Karpas-422 (cell line): ENCODE data around the gene LIPC. TPM values are rescaled to one million over a fixed set of nuclear protein-coding genes. Genes with fewer than 3 reads are reported as not detected.
"Not testable (repeated sequence)": the region's sequence is repeated elsewhere in the genome, so short reads cannot be mapped to it uniquely, and the experiment has no call there.

ENCODE experiments used
- DNase-seq: peaks from one replicate; pipeline ENCODE4 v3.0.0-alpha.2; 2015
- H2AFZ ChIP-seq: fragments of 200-600 bp; sonication (generic); 2 replicates; pipeline ENCODE4 v1.6.1; 2014; ENCODE audit warnings: antibody characterized with exemption, low read length, mixed read lengths
- H3K27ac ChIP-seq: fragments of 200-600 bp; sonication (generic); 2 replicates; pipeline ENCODE4 v1.5.1; 2014; ENCODE audit warnings: mild to moderate bottlenecking, low read length, moderate library complexity
- H3K27me3 ChIP-seq: fragments of 200-600 bp; sonication (generic); 2 replicates; pipeline ENCODE4 v1.6.1; 2014; ENCODE audit warnings: low read length, mixed read lengths
- H3K36me3 ChIP-seq: fragments of 200-600 bp; sonication (generic); 2 replicates; pipeline ENCODE4 v1.6.1; 2014; ENCODE audit warnings: low read length, mixed read lengths; ENCODE audit not compliant: insufficient read depth
- H3K4me1 ChIP-seq: fragments of 200-600 bp; sonication (generic); 2 replicates; pipeline ENCODE4 v1.6.1; 2014; ENCODE audit warnings: mild to moderate bottlenecking, low read length, mixed read lengths
- H3K4me2 ChIP-seq: fragments of 200-600 bp; sonication (generic); 2 replicates; pipeline ENCODE4 v1.6.1; 2014; ENCODE audit warnings: low read length, low read depth, mild to moderate bottlenecking; ENCODE audit not compliant: poor library complexity, severe bottlenecking
- H3K4me3 ChIP-seq: fragments of 200-600 bp; sonication (generic); 2 replicates; pipeline ENCODE4 v1.5.1; 2014; ENCODE audit warnings: mild to moderate bottlenecking, antibody characterized with exemption, low read length, mixed read lengths
- H3K79me2 ChIP-seq: fragments of 200-600 bp; sonication (generic); 2 replicates; pipeline ENCODE4 v1.6.1; 2014; ENCODE audit warnings: mild to moderate bottlenecking, low read length, mixed read lengths
- H3K9ac ChIP-seq: fragments of 200-600 bp; sonication (generic); 2 replicates; pipeline ENCODE4 v1.6.0; 2014; ENCODE audit warnings: low read length
- H3K9me2 ChIP-seq: fragments of 200-600 bp; sonication (generic), shearing (Covaris generic); replicated peaks from 2 replicates; pipeline ENCODE4 v1.6.0; 2014; ENCODE audit warnings: mild to moderate bottlenecking, low read length, moderate library complexity; ENCODE audit not compliant: insufficient read depth
- H3K9me3 ChIP-seq: fragments of 300-700, 200-600 bp; sonication (generic); 2 replicates; pipeline ENCODE4 v1.6.1; 2014; ENCODE audit warnings: low read length, mixed read lengths
- H4K20me1 ChIP-seq: fragments of 200-600 bp; sonication (generic); 2 replicates; pipeline ENCODE4 v1.6.1; 2014; ENCODE audit warnings: mild to moderate bottlenecking, antibody characterized with exemption, low read length, low read depth; ENCODE audit not compliant: insufficient read depth
- total RNA-seq: library from RNA; depleted of rRNA; stranded (reverse); fragments of >200 nt; shearing (Covaris generic); gene quantifications from 2 replicates; pipeline ENCODE4 v1.2.3, GENCODE V29; 2014; ENCODE audit warnings: low replicate concordance

LIPC gene
- total RNA-seq, 1 experiment from 2014 or later = not detected

- H3K9ac ChIP-seq = no peak overlapping the region
- H3K27me3 ChIP-seq = no peaks in the 10 kb centered on the region
- H3K36me3 ChIP-seq = peaks cover 28% of the 10 kb centered on the region; the same call in 1 of the 2 replicates
- H4K20me1 ChIP-seq = no peaks in the 10 kb centered on the region
- no peaks in the 10 kb centered on the region for H3K9me3 ChIP-seq
- no peaks in the 10 kb centered on the region for H3K9me2 ChIP-seq
- H3K4me3 ChIP-seq = no peak overlapping the region
- no peak overlapping the region for H2AFZ ChIP-seq
- no peaks in the 10 kb centered on the region for H3K4me1 ChIP-seq
- DNase-seq = no peak
- H3K27ac ChIP-seq = no peak overlapping the region
- H3K4me2 ChIP-seq = no peak overlapping the region
- no peaks in the 10 kb centered on the region for H3K79me2 ChIP-seq
Measured at GRCh38 chr15:58594898-58595297, 163.1 kb downstream of the LIPC start.

GRCh38 chr15:58595516-58596263 is 163.9 kb downstream of the LIPC start:
- Histone ChIP-seq H3K9ac (no peak overlapping the region), H3K27ac (no peak overlapping the region), H3K36me3 (peaks cover 28% of the 10 kb centered on the region; the same call in 1 of the 2 replicates), H3K4me2 (no peak overlapping the region), H4K20me1 (no peaks in the 10 kb centered on the region), H3K9me2 (no peaks in the 10 kb centered on the region), H3K4me3 (no peak overlapping the region), H3K27me3 (no peaks in the 10 kb centered on the region), H3K79me2 (no peaks in the 10 kb centered on the region), H3K4me1 (no peaks in the 10 kb centered on the region), H2AFZ (no peak overlapping the region), H3K9me3 (no peaks in the 10 kb centered on the region)
- DNase-seq = no peak

GRCh38 chr15:58597943-58598828 is 166.4 kb downstream of the LIPC start:
- Histone ChIP-seq H3K79me2 (0 out of 2 replicates have a peak, but pooled peaks cover 2% of the 10 kb centered on the region), H3K36me3 (peaks cover 36% of the 10 kb centered on the region; the same call in 1 of the 2 replicates), H3K9me3 (no peaks in the 10 kb centered on the region), H3K4me3 (no peak overlapping the region), H3K27ac (no peak overlapping the region), H4K20me1 (no peaks in the 10 kb centered on the region), H3K4me2 (no peak overlapping the region), H2AFZ (no peak overlapping the region), H3K9me2 (no peaks in the 10 kb centered on the region), H3K9ac (no peak overlapping the region), H3K27me3 (no peaks in the 10 kb centered on the region), H3K4me1 (no peaks in the 10 kb centered on the region)
- DNase-seq = no peak

- H3K4me3 ChIP-seq = no peak overlapping the region
- no peaks in the 10 kb centered on the region for H3K9me2 ChIP-seq
- no peaks in the 10 kb centered on the region for H3K27me3 ChIP-seq
- no peaks in the 10 kb centered on the region for H3K4me1 ChIP-seq
- H3K27ac ChIP-seq = no peak overlapping the region
- 0 out of 2 replicates have a peak, but pooled peaks cover 3% of the 10 kb centered on the region for H3K79me2 ChIP-seq
- no peak overlapping the region for H2AFZ ChIP-seq
- no peak overlapping the region for H3K9ac ChIP-seq
- no peaks in the 10 kb centered on the region for H3K9me3 ChIP-seq
- no peaks in the 10 kb centered on the region for H4K20me1 ChIP-seq
- peaks cover 34% of the 10 kb centered on the region; the same call in 1 of the 2 replicates for H3K36me3 ChIP-seq
- no peak overlapping the region for H3K4me2 ChIP-seq
- DNase-seq = no peak
Measured at GRCh38 chr15:58598829-58599210, 167.0 kb downstream of the LIPC start.

GRCh38 chr15:58602823-58603222 is 171.0 kb downstream of the LIPC start:
- Histone ChIP-seq H3K9ac (no peak overlapping the region), H3K79me2 (peaks cover 28% of the 10 kb centered on the region), H3K4me1 (no peaks in the 10 kb centered on the region), H3K9me2 (no peaks in the 10 kb centered on the region), H3K4me2 (no peak overlapping the region), H3K36me3 (peaks cover 23% of the 10 kb centered on the region; the same call in 1 of the 2 replicates), H3K9me3 (no peaks in the 10 kb centered on the region), H4K20me1 (no peaks in the 10 kb centered on the region), H3K4me3 (no peak overlapping the region), H3K27ac (no peak overlapping the region), H2AFZ (no peak overlapping the region), H3K27me3 (no peaks in the 10 kb centered on the region)
- no peak for DNase-seq

- not testable (repeated sequence) for H3K9me2 ChIP-seq, H4K20me1 ChIP-seq, H3K27ac ChIP-seq, H3K4me3 ChIP-seq, H3K4me2 ChIP-seq, H2AFZ ChIP-seq, DNase-seq, H3K27me3 ChIP-seq, H3K4me1 ChIP-seq, H3K9ac ChIP-seq, H3K9me3 ChIP-seq
- peaks cover 33% of the 10 kb centered on the region for H3K79me2 ChIP-seq
- peaks cover 23% of the 10 kb centered on the region; the same call in 1 of the 2 replicates for H3K36me3 ChIP-seq
Measured at GRCh38 chr15:58603927-58604326, 172.1 kb downstream of the LIPC start.

GRCh38 chr15:58604455-58604923 is 172.7 kb downstream of the LIPC start:
- no peak overlapping the region for H3K27ac ChIP-seq
- H3K36me3 ChIP-seq = peaks cover 23% of the 10 kb centered on the region; the same call in 1 of the 2 replicates
- no peaks in the 10 kb centered on the region for H3K27me3 ChIP-seq
- H3K4me2 ChIP-seq = no peak overlapping the region
- peaks cover 36% of the 10 kb centered on the region for H3K79me2 ChIP-seq
- H4K20me1 ChIP-seq = no peaks in the 10 kb centered on the region
- no peaks in the 10 kb centered on the region for H3K4me1 ChIP-seq
- no peak overlapping the region for H3K4me3 ChIP-seq
- no peak overlapping the region for H2AFZ ChIP-seq
- no peak overlapping the region for H3K9ac ChIP-seq
- no peaks in the 10 kb centered on the region for H3K9me3 ChIP-seq
- no peaks in the 10 kb centered on the region for H3K9me2 ChIP-seq
- no peak for DNase-seq

- H3K4me2 ChIP-seq = no peak overlapping the region
Measured at GRCh38 chr15:58605931-58606530, 174.2 kb downstream of the LIPC start.

More at GRCh38 chr15:58605931-58606530, 174.2 kb downstream of the LIPC start:
- no peak overlapping the region for H3K9ac ChIP-seq
- no peak overlapping the region for H3K4me3 ChIP-seq
- no peak for DNase-seq
- H3K27ac ChIP-seq = no peak overlapping the region
- H3K27me3 ChIP-seq = no peaks in the 10 kb centered on the region
- peaks cover 44% of the 10 kb centered on the region for H3K79me2 ChIP-seq
- H3K36me3 ChIP-seq = peaks cover 29% of the 10 kb centered on the region; the same call in 1 of the 2 replicates
- no peaks in the 10 kb centered on the region for H3K4me1 ChIP-seq
- H4K20me1 ChIP-seq = no peaks in the 10 kb centered on the region
- H2AFZ ChIP-seq = no peak overlapping the region
- H3K9me3 ChIP-seq = no peaks in the 10 kb centered on the region
- H3K9me2 ChIP-seq = no peaks in the 10 kb centered on the region
